GM18861 (cell line): ENCODE measurements around the gene WDFY3.
"Not testable (repeated sequence)": the region's sequence is repeated elsewhere in the genome, so short reads cannot be mapped to it uniquely, and the experiment has no call there.

ENCODE experiments used
- ATAC-seq: cut with Tn5 transposase; IDR thresholded peaks from one replicate; pipeline ENCODE4 v1.9.1; 2021; ENCODE audit not compliant: unreplicated experiment

WDFY3 gene

DNA sequence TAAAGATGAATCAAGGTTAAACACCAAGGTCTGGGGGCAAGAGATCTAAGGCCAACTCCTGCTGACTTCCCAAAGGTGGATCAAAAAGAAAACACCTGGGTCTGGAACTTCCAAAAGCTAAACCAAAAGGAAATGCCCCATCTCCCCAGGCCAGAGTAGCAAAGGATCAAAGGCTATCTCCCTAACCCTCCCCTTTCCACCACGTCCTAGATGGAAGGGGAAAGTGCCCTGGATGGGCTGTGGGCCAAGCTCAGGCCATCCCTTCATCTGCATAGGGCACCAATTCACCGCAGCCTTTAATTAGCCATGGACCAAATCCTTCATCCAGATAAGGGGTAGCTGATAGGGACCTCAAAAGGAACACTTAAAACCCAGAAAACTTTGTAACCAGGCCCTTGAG lies 100.2 kb downstream of the WDFY3 start:
- ATAC-seq = no peak

DNA sequence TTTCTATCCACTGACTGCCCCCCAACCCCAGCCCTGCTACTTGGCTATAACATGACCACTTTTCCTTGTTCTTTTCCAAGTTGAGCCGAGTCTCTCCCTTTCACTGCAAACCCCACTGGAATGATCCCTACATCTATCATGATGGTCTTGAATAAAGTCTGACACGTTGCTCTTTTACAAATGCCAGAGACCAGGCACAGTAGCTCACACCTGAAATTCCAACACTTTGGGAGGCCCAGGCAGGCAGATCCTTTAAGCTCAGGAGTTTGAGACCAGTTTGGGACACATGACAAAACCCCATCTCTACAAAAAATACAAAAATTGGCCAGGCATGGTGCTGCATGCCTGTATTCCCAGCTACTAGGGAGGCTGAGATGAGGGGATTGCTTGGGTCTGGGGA lies 100.9 kb downstream of the WDFY3 start:
- no peak for ATAC-seq

GRCh38 chr4:84862064-84862463 lies 104.4 kb downstream of the WDFY3 start:
- ATAC-seq = no peak

- no peak for ATAC-seq
Observed at GRCh38 chr4:84857296-84857695, 109.2 kb downstream of the WDFY3 start.

DNA sequence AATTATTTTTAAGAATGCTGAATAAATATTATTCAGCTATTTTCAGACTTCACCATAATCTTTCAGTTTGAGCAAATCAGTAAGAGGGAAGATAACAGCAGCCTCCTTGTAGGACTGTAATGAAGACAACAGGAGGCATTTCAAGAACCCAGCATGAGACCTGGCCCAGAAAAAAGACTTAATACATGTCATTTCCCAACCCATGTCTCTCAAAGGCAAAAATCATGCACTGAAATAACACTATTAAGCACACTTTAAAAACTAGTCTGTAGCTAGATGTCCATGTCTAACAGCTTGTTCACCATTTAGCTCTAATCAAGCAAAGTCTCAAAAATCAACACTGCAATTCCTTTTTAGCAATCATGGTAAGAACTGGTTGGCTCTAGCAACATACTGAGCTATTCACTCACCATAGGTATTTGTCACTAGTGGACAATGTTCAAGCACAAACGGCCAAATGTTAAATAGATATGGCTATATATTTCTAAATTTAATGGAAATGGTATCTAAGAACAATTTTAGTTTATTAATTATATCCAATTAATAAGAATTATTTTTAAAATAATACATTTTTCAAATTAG lies 109.9 kb downstream of the WDFY3 start:
- no peak for ATAC-seq

GRCh38 chr4:84855774-84856173 lies 110.7 kb downstream of the WDFY3 start:
- ATAC-seq = no peak

DNA sequence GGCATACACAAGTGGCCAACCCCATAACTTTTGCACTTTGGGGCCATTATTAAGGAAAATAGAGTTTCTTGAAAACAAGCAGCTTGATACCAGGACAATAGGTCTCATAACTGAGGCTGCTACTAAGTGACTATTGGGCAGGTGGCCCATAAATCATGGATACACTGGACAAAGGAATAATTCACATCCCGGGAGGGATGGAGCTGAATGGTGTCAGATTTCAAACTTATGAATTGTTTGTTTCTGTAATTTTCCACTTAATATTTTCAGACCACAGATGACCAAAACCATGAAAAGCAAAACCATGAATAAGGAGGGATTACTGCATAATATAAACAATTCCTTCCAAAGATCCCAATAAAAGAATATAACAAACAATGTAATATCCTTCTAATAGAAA lies 114.4 kb downstream of the WDFY3 start:
- no peak for ATAC-seq

GRCh38 chr4:84849051-84849640 lies 117.3 kb downstream of the WDFY3 start:
- ATAC-seq = no peak

DNA sequence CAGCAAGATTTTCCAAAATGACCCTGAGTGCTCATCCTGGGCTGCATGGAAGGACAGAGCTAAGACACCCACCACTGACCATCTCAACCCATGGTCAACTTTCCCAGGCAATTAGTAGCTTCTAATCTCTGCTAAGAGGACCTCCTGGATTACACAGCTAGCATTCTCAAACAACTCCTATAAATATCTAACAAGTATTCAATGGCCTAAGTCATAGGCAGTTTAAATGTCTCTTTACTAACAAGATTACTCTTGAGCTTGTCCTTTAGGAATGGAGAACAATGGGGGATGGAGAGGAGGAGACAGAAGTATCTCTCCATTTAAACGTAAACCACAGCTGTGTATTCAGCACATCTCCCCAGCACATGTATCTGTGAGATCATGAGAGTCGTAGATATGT lies 118.1 kb downstream of the WDFY3 start:
- ATAC-seq = no peak

- ATAC-seq = no peak
Observed at GRCh38 chr4:84847978-84848377, 118.5 kb downstream of the WDFY3 start.

GRCh38 chr4:84846985-84847384 lies 119.5 kb downstream of the WDFY3 start:
- ATAC-seq = no peak

DNA sequence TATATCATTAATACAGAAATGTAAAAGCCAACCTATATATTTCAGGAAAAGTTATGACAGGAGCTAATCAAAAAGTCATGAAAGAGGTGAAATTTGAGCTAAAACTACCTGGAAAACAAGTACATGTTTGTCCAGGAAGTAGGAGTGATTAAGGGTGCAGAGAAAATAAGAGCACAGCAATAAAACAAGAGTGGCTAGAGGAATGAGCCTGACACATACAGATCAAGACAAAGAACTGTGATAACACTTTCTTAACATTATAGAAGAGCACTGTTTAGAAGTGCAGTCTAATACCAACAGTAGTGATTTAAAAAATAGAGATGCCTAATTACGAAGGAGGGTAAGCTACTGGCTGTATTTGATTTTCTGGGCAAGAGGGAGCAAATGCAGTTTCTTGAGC lies 125.1 kb downstream of the WDFY3 start:
- no peak for ATAC-seq

DNA sequence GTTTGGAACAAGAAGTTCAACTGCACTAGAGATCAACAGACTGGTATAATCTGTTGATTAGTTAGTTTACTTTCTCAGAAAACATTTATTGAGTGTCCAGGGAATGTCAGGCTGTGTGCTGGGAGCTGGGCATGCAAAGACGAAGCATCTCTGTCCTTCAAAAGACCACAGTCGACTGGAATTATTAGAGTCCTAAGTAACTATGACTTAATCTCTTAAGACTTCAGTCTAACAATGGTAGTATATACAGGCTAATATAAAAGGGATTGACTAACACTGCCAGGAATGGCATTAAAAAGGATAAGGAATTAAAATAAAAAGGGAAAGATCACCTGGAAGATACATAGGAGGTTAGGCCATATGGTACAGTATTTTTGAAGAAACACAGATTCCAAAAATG lies 128.7 kb downstream of the WDFY3 start:
- ATAC-seq = no peak

- not testable (repeated sequence) for ATAC-seq
Observed at GRCh38 chr4:84829633-84830032, 136.9 kb downstream of the WDFY3 start.

DNA sequence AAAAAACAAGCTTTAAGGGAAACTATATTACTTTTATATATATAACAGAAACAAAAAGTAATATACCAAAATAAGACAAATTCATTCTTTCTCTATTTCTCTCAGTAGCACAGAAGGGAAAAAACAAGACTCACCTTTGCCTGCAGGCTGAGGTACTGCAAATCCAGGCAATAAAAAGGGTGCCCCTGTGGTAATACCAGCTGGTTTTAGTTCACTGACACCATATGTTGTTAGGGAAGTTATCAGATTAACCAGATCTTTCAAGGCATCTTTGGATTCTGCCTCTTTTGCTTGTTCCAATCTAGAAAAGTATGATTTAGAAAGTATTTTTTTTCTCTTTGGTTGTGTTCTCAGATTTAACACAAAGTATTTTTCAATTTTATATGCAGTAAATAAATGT lies 139.8 kb downstream of the WDFY3 start:
- no peak for ATAC-seq

- ATAC-seq = no peak
Observed at GRCh38 chr4:84825701-84826341, 140.7 kb downstream of the WDFY3 start.

DNA sequence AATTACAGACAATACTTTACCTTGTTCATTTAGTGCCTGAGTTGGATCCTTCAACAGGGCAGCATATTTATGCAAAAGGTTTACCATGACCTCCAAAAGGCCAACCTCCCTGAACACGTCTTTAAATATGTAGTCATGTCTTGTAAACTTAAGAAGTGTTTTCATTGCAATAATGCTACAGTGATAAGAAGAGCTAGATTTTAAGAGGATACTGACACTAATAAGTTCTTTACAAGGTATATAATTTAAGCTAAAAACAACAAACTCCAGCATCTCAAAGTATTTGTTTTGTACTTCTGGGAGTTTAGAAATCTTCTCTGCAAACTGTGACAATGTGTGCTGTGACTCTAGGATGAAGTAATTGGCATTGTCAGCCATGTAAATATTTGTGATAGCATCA lies 145.4 kb downstream of the WDFY3 start:
- ATAC-seq = no peak

GRCh38 chr4:84814094-84814750 lies 152.3 kb downstream of the WDFY3 start:
- ATAC-seq = no peak

DNA sequence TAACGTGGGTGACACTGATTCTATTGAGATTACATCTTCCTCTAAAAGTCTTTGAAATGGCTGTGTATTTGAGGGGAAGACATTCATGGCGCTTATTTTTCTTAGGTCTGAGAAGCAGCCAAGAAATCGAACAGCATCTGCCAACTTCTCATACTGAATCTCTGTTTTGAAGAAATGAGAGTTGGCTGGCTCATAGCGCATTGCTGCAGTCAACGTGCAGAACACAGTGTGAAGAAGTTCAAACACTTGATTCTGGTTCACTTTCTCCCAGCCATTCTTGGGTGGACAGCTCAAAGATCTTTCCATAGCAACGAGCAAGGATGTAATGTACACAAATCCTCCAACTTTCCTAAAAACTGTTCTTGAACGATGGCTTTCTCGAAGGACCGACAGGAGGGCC lies 156.5 kb downstream of the WDFY3 start:
- no peak for ATAC-seq

DNA sequence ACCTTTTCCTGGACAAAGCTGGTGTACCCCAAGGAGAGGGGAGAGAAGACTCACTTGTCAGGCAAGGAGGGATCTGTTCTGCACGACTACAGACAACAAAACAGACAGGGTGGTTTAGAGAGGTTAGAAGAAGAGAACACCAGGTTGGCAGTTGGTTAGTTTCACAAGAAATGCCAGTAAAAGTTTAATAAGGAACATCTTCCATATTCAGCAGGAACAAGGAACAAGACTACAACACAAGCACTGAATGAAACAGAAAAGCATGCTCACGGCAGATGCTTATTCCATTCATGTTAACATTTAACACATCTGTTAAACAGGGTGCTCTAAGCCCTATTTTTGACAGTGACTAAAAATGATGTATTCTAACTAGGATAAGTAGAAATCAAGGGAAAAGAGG lies 158.2 kb downstream of the WDFY3 start:
- ATAC-seq = no peak

DNA sequence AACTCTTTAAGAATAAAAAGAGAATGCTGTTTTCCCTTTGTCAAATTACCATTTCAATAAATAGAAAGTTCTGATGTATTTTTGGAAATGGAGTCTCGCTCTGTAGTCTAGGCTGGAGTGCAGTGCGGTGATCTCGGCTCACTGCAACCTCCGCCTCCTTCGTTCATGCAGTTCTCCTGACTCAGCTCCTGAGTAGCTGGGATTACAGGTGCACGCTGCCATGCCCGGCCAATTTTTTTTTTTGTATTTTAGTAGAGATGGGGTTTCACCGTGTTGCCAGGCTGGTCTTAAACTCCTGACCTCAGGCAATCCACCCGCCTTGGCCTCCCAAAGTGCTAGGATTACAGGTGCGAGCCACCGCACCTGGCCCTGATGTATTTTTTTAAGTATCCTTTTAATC lies 159.9 kb downstream of the WDFY3 start:
- not testable (repeated sequence) for ATAC-seq

GRCh38 chr4:84804136-84804535 lies 162.4 kb downstream of the WDFY3 start:
- ATAC-seq = no peak
